Measurements from ENCODE around the gene ALKBH3.

DNA sequence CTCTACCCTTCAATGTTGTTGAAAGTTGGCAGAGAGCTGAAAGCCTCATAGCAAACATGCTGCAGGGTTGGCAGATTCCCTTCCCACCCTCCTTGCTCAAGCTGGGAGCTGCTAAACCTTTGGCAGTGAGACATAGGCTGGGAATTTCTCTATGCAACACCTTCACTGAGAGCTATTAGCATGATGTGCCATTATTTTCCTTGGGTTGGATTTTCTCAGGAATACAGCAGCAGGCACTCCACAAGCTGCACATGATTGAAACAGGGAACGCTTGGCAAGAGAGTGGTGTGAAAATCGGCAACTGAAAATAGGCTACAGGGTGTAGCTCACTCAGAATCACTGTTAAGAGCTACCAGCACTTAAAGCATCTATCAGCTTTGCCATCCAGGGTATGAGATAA lies 9.6 kb upstream of the ALKBH3 start:
- TF ChIP-seq BACH2 (CRISPR knock-in tag; IDR thresholded peaks at IDR 0.05; ENCODE audit: borderline replicate concordance) (no peak), ZNF8 (CRISPR knock-in tag; IDR thresholded peaks at IDR 0.05) (no peak), PPARA (CRISPR knock-in tag; IDR thresholded peaks at IDR 0.05; ENCODE audit: borderline replicate concordance) (no peak), ESRRG (CRISPR knock-in tag; IDR thresholded peaks at IDR 0.05) (no peak), ZNF70 (CRISPR knock-in tag; IDR thresholded peaks at IDR 0.05) (no peak), ZFP3 (CRISPR knock-in tag; IDR thresholded peaks at IDR 0.05) (no peak), RARB (CRISPR knock-in tag; IDR thresholded peaks at IDR 0.05) (no peak), SNAI2 (CRISPR knock-in tag; IDR thresholded peaks at IDR 0.05) (no peak)
- TF ChIP-seq, protein P1, sequence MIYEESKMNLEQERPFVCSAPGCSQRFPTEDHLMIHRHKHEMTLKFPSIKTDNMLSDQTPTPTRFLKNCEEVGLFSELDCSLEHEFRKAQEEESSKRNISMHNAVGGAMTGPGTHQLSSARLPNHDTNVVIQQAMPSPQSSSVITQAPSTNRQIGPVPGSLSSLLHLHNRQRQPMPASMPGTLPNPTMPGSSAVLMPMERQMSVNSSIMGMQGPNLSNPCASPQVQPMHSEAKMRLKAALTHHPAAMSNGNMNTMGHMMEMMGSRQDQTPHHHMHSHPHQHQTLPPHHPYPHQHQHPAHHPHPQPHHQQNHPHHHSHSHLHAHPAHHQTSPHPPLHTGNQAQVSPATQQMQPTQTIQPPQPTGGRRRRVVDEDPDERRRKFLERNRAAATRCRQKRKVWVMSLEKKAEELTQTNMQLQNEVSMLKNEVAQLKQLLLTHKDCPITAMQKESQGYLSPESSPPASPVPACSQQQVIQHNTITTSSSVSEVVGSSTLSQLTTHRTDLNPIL (CRISPR knock-in tag; IDR thresholded peaks at IDR 0.05; ENCODE audit: low read depth) = no peak
- TF ChIP-seq, protein P2, sequence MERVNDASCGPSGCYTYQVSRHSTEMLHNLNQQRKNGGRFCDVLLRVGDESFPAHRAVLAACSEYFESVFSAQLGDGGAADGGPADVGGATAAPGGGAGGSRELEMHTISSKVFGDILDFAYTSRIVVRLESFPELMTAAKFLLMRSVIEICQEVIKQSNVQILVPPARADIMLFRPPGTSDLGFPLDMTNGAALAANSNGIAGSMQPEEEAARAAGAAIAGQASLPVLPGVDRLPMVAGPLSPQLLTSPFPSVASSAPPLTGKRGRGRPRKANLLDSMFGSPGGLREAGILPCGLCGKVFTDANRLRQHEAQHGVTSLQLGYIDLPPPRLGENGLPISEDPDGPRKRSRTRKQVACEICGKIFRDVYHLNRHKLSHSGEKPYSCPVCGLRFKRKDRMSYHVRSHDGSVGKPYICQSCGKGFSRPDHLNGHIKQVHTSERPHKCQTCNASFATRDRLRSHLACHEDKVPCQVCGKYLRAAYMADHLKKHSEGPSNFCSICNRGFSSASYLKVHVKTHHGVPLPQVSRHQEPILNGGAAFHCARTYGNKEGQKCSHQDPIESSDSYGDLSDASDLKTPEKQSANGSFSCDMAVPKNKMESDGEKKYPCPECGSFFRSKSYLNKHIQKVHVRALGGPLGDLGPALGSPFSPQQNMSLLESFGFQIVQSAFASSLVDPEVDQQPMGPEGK (CRISPR knock-in tag; IDR thresholded peaks at IDR 0.05; ENCODE audit: borderline replicate concordance) = no peak

Data from SK-N-SH treated with all-trans-retinoic acid at 6 μM for 48 hours (cell line).